HG02798 (cell line): ENCODE results near the gene LRSAM1.

Experiments used
- ATAC-seq: cut with Tn5 transposase; IDR thresholded peaks from one replicate; pipeline ENCODE4 v1.9.1; 2021; ENCODE audit warnings: mild to moderate bottlenecking; ENCODE audit not compliant: unreplicated experiment, poor library complexity

LRSAM1 gene

DNA sequence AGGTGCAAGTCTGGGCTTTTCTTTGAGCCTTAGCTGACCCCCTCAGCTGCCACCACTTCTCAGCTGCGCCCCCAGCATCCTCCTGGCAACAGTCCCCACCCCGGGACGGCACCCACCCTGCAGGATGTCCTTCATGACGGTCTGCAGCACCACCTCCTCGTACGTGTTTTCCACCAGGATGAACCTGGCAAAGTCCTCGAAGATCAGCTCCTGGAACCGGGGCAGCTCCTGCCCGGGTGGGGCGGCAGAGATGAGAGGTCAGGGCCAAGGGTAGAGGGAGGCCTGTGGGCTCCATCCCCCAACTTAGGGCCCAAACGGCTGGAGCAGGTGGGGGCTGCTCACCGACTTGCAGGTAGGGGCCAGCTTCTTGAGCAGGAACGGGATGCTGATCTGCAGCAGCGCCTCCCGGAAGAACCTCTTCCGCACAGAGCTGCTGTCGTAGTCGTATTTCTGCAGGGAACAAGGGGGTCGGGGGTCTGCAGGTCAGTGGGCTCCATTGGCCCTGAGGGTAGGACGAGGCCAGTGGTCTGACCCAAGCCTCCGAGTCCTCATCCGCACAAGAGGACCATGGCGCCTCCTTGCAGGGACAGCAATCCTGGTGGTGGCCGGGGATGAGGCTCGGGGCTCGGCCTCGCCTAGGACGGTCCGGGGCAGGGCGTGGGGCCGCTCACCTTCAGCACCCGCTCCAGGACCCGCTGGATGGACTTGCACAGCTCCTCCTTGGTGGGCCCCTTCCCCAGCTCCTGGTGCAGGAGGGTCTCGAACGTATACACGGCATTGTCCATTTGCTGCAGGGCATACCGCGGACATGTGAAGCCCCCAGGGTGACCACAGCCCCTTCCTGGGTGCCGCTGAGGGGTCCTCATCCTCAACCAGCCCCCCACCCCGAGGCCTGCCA, 56.7 kb downstream of the LRSAM1 start:
- no peak for ATAC-seq

DNA sequence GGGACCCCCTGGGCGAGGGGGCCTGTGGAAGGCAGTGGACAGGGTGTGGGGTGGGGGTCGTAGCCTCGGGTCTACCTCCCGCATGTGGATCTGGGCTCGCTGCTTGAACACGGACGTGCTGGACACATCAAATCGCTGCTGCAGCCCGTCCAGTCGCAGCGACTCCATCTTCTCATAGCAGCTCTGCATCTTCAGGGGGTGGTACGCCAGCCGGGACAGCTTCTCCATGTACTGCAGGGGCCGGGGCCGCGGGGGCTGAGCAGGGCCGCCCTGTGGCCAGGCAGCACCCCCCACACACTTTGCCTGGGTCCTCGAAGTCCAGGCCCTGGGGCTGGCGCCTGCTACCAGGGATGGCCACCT, 57.6 kb downstream of the LRSAM1 start:
- no peak for ATAC-seq

GRCh38 chr9:127509261-127509954, 58.1 kb downstream of the LRSAM1 start:
- no peak for ATAC-seq

DNA sequence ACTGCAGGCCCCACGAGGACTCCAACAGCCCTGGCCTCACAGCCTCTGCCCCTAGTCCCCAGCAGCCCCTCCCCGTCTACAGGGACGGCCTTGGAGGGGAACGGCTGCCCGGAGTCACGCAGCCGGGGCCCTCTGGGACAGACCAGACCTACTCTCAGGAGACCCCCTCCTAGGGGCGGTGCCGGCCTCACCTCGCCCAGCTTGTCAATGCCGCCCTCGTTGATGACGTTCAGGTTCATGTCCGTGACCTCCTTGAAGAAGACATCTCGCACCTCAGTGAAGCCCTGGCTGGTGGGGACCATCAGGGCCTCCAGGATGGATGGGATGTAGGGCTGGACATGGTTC, 58.6 kb downstream of the LRSAM1 start:
- no peak for ATAC-seq

DNA sequence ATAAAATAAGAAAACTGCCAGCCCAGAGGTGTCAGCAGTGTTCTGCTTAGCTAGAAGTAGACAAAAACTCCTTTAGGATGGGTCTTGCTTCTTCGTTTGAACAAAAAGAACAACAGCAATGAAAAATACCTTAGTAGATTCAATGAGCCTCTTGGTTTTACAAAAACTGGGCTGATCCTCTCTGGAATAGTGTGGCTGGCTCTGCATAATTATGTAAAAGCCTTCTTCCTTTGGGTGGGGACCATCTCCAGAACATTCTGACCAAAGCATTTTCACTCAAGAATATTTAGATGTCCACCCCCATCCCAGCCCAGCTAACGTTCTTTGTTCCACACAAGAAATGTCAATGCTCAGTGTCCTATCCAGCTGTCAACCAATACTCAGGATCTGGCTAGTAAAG, 63.2 kb downstream of the LRSAM1 start:
- ATAC-seq = no peak

DNA sequence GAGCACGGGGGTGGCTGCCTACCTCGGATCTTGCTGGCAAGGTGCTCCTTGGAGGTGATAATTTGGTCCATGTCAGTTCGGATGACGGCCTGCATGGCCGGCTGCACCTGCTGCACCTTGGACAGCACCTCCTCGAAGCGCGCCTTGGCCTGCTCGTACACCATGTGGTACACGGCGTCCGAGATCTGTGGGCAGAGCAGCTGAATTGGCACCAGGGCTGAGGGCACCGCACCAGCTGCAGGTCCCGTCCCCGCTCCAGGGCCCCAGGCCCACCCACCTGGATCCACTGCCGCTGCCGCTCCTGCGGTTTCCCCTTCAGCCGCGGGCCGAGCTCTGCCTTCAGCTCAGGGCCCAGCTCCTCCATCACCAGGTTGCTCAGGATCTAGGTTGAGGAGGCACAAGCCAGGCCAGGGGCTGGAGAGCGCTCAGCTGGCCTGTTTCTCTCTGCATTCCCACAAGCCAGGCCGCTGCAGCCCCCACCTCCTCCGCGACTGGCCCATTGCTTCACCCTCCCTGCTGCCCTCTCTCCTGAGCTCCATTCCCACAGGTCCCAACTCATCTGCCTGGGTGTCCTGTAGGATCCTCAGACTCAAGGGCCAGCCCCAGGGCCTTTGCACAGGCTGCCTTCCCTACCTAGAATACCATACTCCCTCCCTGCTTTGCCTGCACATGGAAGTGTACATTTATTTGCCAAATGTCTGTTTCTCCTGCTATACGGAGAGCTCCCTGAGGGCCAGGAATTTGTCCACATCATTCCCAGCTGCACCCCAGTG, 65.7 kb downstream of the LRSAM1 start:
- ATAC-seq = no peak

- no peak for ATAC-seq
These were observed 66.3 kb downstream of the LRSAM1 start for GRCh38 chr9:127517620-127518019.

GRCh38 chr9:127518091-127518856, 67.0 kb downstream of the LRSAM1 start:
- no peak for ATAC-seq

GRCh38 chr9:127519301-127520166, 68.2 kb downstream of the LRSAM1 start:
- no peak for ATAC-seq

DNA sequence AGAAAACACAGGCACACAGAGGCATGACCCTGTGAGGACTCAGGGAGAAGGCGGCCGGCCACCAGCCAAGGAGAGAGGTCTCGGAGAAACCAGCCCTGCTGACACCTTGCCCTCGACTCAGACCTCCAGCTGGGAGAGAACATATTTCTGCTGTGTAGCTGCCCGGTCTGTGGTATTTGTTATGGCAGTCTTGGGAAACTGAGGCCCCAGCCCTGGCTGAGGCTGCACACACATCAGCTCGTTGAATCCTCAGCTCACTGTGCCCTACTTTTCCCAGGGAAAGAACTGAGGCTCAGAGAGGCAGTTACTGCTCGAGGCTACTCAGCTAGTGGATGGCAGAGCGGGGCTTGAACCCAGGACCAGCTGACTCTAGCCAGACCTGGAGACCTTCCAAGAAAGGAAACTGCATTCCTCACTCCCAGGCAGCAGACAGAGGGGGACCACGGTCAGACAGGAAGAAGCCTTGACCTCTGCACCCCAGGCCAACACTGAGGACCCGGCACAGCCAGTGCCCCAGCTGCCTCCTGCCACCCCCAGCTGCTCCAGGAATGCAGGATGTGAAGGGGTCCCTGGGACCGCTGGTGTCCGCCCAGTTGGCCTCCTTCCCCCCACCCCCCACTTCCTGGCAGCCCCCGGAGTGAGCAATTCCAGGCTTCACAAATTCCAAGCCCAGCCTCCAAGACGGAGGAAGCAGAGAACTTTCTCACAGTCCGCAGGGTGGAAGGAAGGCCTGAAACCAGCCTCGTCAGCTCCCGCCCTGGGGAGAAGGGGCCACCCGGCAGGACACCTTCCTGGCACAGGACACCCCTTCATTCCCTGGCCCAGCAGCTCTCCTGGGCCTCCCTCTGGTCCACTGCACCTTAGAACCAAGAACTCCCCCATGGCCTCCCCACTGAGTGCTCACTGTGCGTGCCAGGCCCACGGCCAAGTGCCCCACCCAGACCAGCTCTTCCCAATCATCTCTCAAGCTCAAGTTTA, 69.9 kb downstream of the LRSAM1 start:
- no peak for ATAC-seq

GRCh38 chr9:127521919-127522304, 70.6 kb downstream of the LRSAM1 start:
- ATAC-seq = no peak

- no peak for ATAC-seq
These were observed 71.4 kb downstream of the LRSAM1 start for GRCh38 chr9:127522727-127523126.

- ATAC-seq = no peak
These were observed 72.1 kb downstream of the LRSAM1 start for GRCh38 chr9:127523312-127523851.

DNA sequence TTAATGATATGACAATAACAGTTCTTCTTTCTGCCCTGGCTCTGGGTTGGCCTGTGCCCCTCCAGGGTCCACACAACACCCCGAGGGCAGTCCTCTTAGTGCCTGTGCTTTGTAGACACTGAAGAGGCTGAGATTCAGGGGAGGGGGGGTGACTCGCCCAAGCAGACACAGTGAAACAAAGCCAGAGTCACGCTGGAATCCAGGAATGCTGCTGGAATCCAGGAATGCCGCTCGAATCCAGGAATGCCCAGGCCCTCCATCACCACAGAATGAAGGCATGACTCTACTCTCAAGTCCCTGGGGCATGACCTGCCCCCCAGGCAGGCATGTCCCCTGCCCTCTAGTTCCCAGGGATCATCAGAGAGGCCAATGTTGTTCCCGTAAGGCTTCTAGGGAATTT, 73.1 kb downstream of the LRSAM1 start:
- no peak for ATAC-seq

DNA sequence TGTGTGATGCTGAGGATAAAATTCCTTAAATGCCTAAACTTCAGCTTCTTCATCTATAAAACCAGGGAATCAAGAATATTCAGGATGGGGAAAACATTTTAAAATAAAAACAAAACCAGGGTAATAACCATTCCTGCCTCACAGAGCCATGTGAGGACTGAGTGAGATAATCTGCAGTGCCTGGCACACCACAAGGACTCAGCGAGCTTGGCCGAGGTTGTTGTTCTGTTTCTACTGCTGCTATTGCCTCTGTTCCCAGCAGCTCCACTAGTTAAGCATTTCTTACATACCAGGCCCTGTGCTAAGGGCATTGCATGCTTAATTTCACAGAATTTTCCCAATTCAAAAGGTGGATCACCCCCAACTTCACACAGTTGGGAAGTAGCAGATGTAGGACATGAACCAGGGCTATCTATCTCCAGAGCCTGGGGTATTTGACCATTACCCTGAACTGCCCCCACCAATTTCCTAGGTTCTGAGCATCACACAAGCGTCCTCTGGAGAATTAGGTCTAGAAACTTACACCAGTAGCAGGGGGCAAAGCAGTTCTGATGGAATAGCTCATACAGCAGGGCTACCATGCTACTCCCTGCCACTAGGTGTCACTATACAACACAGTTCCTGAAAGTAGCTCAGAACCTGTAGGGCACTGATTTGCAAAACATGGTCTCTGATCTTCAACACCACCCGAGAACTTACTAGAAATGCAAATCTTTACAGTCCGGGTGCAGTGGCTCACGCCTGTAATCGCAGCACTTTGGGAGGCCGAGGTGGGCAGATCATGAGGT, 74.3 kb downstream of the LRSAM1 start:
- no peak for ATAC-seq

DNA sequence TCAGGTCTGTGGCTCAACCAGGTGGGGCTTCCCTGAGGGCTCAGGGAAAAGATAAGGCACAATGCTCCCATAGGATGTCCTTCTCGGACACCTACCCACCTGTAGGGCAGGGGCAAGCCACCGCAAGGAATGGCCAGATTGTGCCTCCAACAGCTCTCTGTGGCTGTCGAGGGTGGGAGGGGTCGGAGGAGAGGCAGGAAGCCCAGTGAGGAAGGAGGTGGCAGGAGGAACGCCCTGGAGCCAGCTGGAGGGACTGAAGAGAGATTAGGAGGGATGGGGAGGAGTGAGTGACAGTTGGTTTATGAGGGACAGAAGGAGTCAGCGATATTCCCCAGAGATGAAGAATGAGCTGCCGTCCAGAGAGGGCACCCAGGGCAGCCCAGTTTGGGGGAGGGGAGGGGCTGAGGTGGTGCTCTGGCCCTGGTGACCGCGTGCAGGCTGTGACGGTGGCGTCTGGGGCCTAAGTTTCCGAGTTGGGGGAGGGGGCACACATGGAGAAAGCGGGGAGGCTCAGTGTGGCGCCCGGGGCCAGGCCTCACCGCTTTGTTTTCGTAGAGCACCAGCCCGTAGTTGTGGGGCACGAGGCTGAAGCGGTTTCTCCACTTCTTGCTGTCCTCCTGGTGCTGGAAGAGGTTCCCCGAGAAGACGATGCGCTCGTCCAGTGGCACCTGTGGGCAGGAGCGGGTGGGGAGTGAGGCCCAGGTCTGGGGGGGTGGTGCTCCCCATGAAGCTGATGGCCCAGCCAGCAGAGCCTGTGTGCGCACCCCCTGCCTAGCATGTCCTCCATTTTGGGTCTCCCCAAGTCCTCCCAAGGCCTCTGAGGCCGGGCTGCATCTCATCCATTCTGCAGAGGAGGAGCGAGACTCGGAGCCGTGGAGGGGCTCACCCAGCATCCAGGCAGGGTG, 75.6 kb downstream of the LRSAM1 start:
- ATAC-seq = no peak
